ENCODE data around the gene NR0B2. TPM values are rescaled to one million over a fixed set of nuclear protein-coding genes. Genes with fewer than 3 reads are reported as not detected.

The NR0B2 gene
- total and polyA plus RNA-seq, 2 of the 13 experiments (the other 11 are each of a cell fraction or from before 2014, with no cell fraction given): 72.5 to 133 TPM

- TF ChIP-seq PRDM4 (CRISPR knock-in tag; IDR thresholded peaks at IDR 0.05; ENCODE audit: borderline replicate concordance): no peak
- TF ChIP-seq ESRRA (CRISPR knock-in tag; IDR thresholded peaks at IDR 0.05; ENCODE audit: low read depth): peak; percentile 62; the same call in 1 of the 2 replicates
- TF ChIP-seq ZNF746 (CRISPR knock-in tag; IDR thresholded peaks at IDR 0.05): peak; percentile 64; the same call in 1 of the 2 replicates
- TF ChIP-seq NR2F2 (IDR thresholded peaks at IDR 0.05; ENCODE audit: borderline replicate concordance, low read depth): no peak; the same call in 1 of the 2 replicates
- TF ChIP-seq CCDC6 (CRISPR knock-in tag; IDR thresholded peaks at IDR 0.05): no peak; the same call in 1 of the 2 replicates
- TF ChIP-seq SATB2 (CRISPR knock-in tag; IDR thresholded peaks at IDR 0.05): 0 out of 2 replicates have a peak, but pooled peaks have one; percentile 66
- TF ChIP-seq MYPOP (CRISPR knock-in tag; IDR thresholded peaks at IDR 0.05): peak; percentile 67
- TF ChIP-seq MED13 (CRISPR knock-in tag; IDR thresholded peaks at IDR 0.05): peak; percentile 69; the same call in 1 of the 2 replicates
- TF ChIP-seq TFAP4 (IDR thresholded peaks at IDR 0.05; ENCODE audit: borderline replicate concordance, low read depth): no peak
- peak; percentile 65 for TF ChIP-seq ZNF564 (CRISPR knock-in tag; IDR thresholded peaks at IDR 0.05)
- peak; percentile 40; the same call in 1 of the 2 replicates for TF ChIP-seq FIP1L1 (IDR thresholded peaks at IDR 0.05; ENCODE audit: borderline replicate concordance, insufficient read depth, low read depth, low read length)
- TF ChIP-seq GZF1 (CRISPR knock-in tag; IDR thresholded peaks at IDR 0.05): no peak
- no peak for TF ChIP-seq SMARCC2 (IDR thresholded peaks at IDR 0.05)
- peak; percentile 89 for TF ChIP-seq NFAT5 (CRISPR knock-in tag; IDR thresholded peaks at IDR 0.05)
- TF ChIP-seq SNRNP70 (IDR thresholded peaks at IDR 0.05; ENCODE audit: low read depth, low read length): no peak
- TF ChIP-seq ZFP37 (CRISPR knock-in tag; IDR thresholded peaks at IDR 0.05; ENCODE audit: borderline replicate concordance): peak; percentile 59
- no peak; the same call in 1 of the 2 replicates for TF ChIP-seq NCOA2 (CRISPR knock-in tag; IDR thresholded peaks at IDR 0.05)
- peak; percentile 64 for TF ChIP-seq IKZF4 (CRISPR knock-in tag; IDR thresholded peaks at IDR 0.05; ENCODE audit: borderline replicate concordance, low read depth, not compliant biosample characterization)
- TF ChIP-seq PCBP2 (optimal IDR thresholded peaks at IDR 0.05; ENCODE audit: low read depth, low read length, poor library complexity, severe bottlenecking): no peak
These were observed 8.0 kb upstream of the NR0B2 start, which contains the start of gene NUDC (continued) for GRCh38 chr1:26921540-26922430.

All from HepG2 (cell line).